ENCODE measurements around the gene CRYM.
"Not testable (repeated sequence)": the region's sequence is repeated elsewhere in the genome, so short reads cannot be mapped to it uniquely, and the experiment has no call there.

CRYM gene

GRCh38 chr16:21279501-21279900, 1.4 kb upstream of the CRYM start:
- DNase-seq (ENCODE audit: low spot score): no peak
- FAIRE-seq: no peak

GRCh38 chr16:21277045-21277926, 804 bp downstream of the CRYM start:
- DNase-seq (ENCODE audit: low spot score) (no peak), FAIRE-seq (no peak)

- DNase-seq (ENCODE audit: low spot score) (no peak), FAIRE-seq (no peak)
Measured at GRCh38 chr16:21276090-21276489, 2.0 kb downstream of the CRYM start.

- DNase-seq (ENCODE audit: low spot score): no peak
- FAIRE-seq: no peak
Measured at GRCh38 chr16:21275529-21275928, 2.6 kb downstream of the CRYM start.

GRCh38 chr16:21274172-21274726, 3.8 kb downstream of the CRYM start:
- FAIRE-seq (no peak), DNase-seq (ENCODE audit: low spot score) (no peak)

- FAIRE-seq; DNase-seq (ENCODE audit: low spot score): not testable (repeated sequence)
Measured at GRCh38 chr16:21272763-21273162, 5.3 kb downstream of the CRYM start.

GRCh38 chr16:21272253-21272652, 5.8 kb downstream of the CRYM start:
- no peak for FAIRE-seq
- no peak for DNase-seq (ENCODE audit: low spot score)

GRCh38 chr16:21268236-21268635, 9.9 kb downstream of the CRYM start:
- FAIRE-seq: no peak
- DNase-seq (ENCODE audit: low spot score): no peak

GRCh38 chr16:21267298-21267697, 10.8 kb downstream of the CRYM start:
- no peak for DNase-seq (ENCODE audit: low spot score)
- no peak for FAIRE-seq

GRCh38 chr16:21265104-21265837, 12.8 kb downstream of the CRYM start:
- DNase-seq (ENCODE audit: low spot score): no peak
- FAIRE-seq: no peak

GRCh38 chr16:21264571-21265036, 13.5 kb downstream of the CRYM start:
- no peak for FAIRE-seq

GRCh38 chr16:21263640-21264570, 14.2 kb downstream of the CRYM start:
- FAIRE-seq: no peak
- DNase-seq (ENCODE audit: low spot score): no peak

More at GRCh38 chr16:21264571-21265036, 13.5 kb downstream of the CRYM start:
- no peak for DNase-seq (ENCODE audit: low spot score)

GRCh38 chr16:21262779-21263639, 15.1 kb downstream of the CRYM start:
- no peak for FAIRE-seq
- no peak for DNase-seq (ENCODE audit: low spot score)

- FAIRE-seq (no peak), DNase-seq (ENCODE audit: low spot score) (peak; percentile 48)
Measured at GRCh38 chr16:21260870-21261791, 17.0 kb downstream of the CRYM start.

- DNase-seq (ENCODE audit: low spot score): no peak
- FAIRE-seq: no peak
Measured at GRCh38 chr16:21257284-21257683, 20.8 kb downstream of the CRYM start.

GRCh38 chr16:21256636-21257035, 21.5 kb downstream of the CRYM start:
- no peak for FAIRE-seq
- DNase-seq (ENCODE audit: low spot score): no peak

GRCh38 chr16:21253470-21253869, 24.6 kb downstream of the CRYM start:
- DNase-seq (ENCODE audit: low spot score) (no peak), FAIRE-seq (no peak)

GRCh38 chr16:21250072-21250923, 27.8 kb downstream of the CRYM start:
- no peak for FAIRE-seq

More at GRCh38 chr16:21250072-21250923, 27.8 kb downstream of the CRYM start:
- no peak for DNase-seq (ENCODE audit: low spot score)
